HepG2 (cell line): ENCODE data around the gene SPATA33. TPM values are rescaled to one million over a fixed set of nuclear protein-coding genes. Genes with fewer than 3 reads are reported as not detected.

ENCODE experiments used
- AHR ChIP-seq: IDR thresholded peaks from 2 replicates; pipeline ENCODE4 v1.6.1; 2018; ENCODE audit warnings: missing genetic modification reagents, missing compliant biosample characterization
- AKAP8 ChIP-seq: sonication (generic); formaldehyde crosslinking; IDR thresholded peaks from 2 replicates; pipeline ENCODE4 v1.5.1; 2020; ENCODE audit warnings: mild to moderate bottlenecking, missing genetic modification reagents
- DMAP1 ChIP-seq: IDR thresholded peaks from 2 replicates; pipeline ENCODE4 v1.6.1; 2016
- EED ChIP-seq: sonication (generic); formaldehyde crosslinking; IDR thresholded peaks from 2 replicates; pipeline ENCODE4 v1.5.0; 2020; ENCODE audit warnings: mild to moderate bottlenecking, missing genetic modification reagents
- KDM5B ChIP-seq: sonication (generic); formaldehyde crosslinking; IDR thresholded peaks from 2 replicates; pipeline ENCODE4 v1.4.0; 2020; ENCODE audit warnings: missing genetic modification reagents, mild to moderate bottlenecking, borderline replicate concordance
- KLF6 ChIP-seq: IDR thresholded peaks from 2 replicates; pipeline ENCODE4 v1.8.0; 2016; ENCODE audit warnings: missing biosample characterization, missing genetic modification reagents
- MEIS2 ChIP-seq: sonication (generic); formaldehyde crosslinking; IDR thresholded peaks from 2 replicates; pipeline ENCODE4 v1.9.0; 2021; ENCODE audit warnings: mild to moderate bottlenecking, missing genetic modification reagents
- SETDB1 ChIP-seq: sonication (generic); formaldehyde crosslinking; IDR thresholded peaks from 2 replicates; pipeline ENCODE4 v1.5.1; 2020; ENCODE audit warnings: missing genetic modification reagents, mild to moderate bottlenecking, borderline replicate concordance
- SNAI1 ChIP-seq: sonication (generic); formaldehyde crosslinking; IDR thresholded peaks from 2 replicates; pipeline ENCODE4 v1.5.0; 2020; ENCODE audit warnings: mild to moderate bottlenecking, missing genetic modification reagents, borderline replicate concordance
- SYNCRIP ChIP-seq: fragments of 200-400 bp; formaldehyde crosslinking; IDR thresholded peaks from 2 replicates; pipeline ENCODE4 v1.6.1; 2018; ENCODE audit warnings: mild to moderate bottlenecking, low read depth, low read length; ENCODE audit not compliant: insufficient read depth
- TBX2 ChIP-seq: sonication (generic); formaldehyde crosslinking; IDR thresholded peaks from 2 replicates; pipeline ENCODE4 v1.5.0; 2020; ENCODE audit warnings: missing genetic modification reagents, mild to moderate bottlenecking, borderline replicate concordance
- ZNF484 ChIP-seq: sonication (generic); formaldehyde crosslinking; IDR thresholded peaks from 2 replicates; pipeline ENCODE4 v1.5.1; 2020; ENCODE audit warnings: mild to moderate bottlenecking, low read depth, missing genetic modification reagents, borderline replicate concordance
- ZNF501 ChIP-seq: sonication (generic); formaldehyde crosslinking; IDR thresholded peaks from 2 replicates; pipeline ENCODE4 v1.5.1; 2020; ENCODE audit warnings: mild to moderate bottlenecking, moderate library complexity, missing genetic modification reagents
- ZNF546 ChIP-seq: sonication (generic); formaldehyde crosslinking; conservative IDR thresholded peaks from 2 replicates; pipeline ENCODE4 v1.8.1; 2023; ENCODE audit warnings: mild to moderate bottlenecking, missing genetic modification reagents
- ZNF607 ChIP-seq: sonication (generic); formaldehyde crosslinking; IDR thresholded peaks from 2 replicates; pipeline ENCODE4 v1.5.1; 2020; ENCODE audit warnings: missing genetic modification reagents, mild to moderate bottlenecking, borderline replicate concordance
- ZNF703 ChIP-seq: sonication (generic); formaldehyde crosslinking; IDR thresholded peaks from 2 replicates; pipeline ENCODE4 v1.5.1; 2020; ENCODE audit warnings: missing genetic modification reagents, mild to moderate bottlenecking, moderate library complexity, borderline replicate concordance
- ZNF776 ChIP-seq: sonication (generic); formaldehyde crosslinking; IDR thresholded peaks from 2 replicates; pipeline ENCODE4 v1.4.0; 2020; ENCODE audit warnings: mild to moderate bottlenecking, missing genetic modification reagents
- polyA plus RNA-seq, 8 experiments: library from polyadenylated mRNA; depleted of rRNA in 3 of 8; stranded (reverse) in 7 of 8; unstranded in 1 of 8; fragments of >200 nt; fragmentation: Illumina TruSeq in 4 of 8; extraction: Trizol in 4 of 8; gene quantifications; 2 replicates each; pipeline versions ENCODE4 v1.2.1 to v1.2.3, GENCODE V29; 2011 to 2016; ENCODE audit warnings: low read depth in 4 of 8, missing spikeins in 1 of 8, mixed read lengths in 1 of 8; ENCODE audit not compliant: insufficient read depth in 1 of 8
- total RNA-seq, 5 experiments: library from RNA; depleted of rRNA; stranded (reverse); fragments of >200 nt; fragmentation: Illumina TruSeq; extraction: Trizol; gene quantifications; 2 replicates each; pipeline ENCODE4 v1.2.3, GENCODE V29; 2016; ENCODE audit warnings: low read depth in 1 of 5
- TF ChIP-seq, protein P1 (sequence below): sonication (generic); formaldehyde crosslinking; IDR thresholded peaks from 2 replicates; pipeline ENCODE4 v1.4.0; 2020; ENCODE audit warnings: missing genetic modification reagents
- TF ChIP-seq, protein P2 (sequence below): sonication (generic); formaldehyde crosslinking; IDR thresholded peaks from 2 replicates; pipeline ENCODE4 v1.4.0; 2020; ENCODE audit warnings: missing genetic modification reagents
- TF ChIP-seq, protein P3 (sequence below): sonication (generic); formaldehyde crosslinking; conservative IDR thresholded peaks from 2 replicates; pipeline ENCODE4 v1.4.0; 2020; ENCODE audit warnings: missing genetic modification reagents
- TF ChIP-seq, protein P4 (sequence below): IDR thresholded peaks from 2 replicates; pipeline ENCODE4 v1.6.1; 2018; ENCODE audit warnings: missing genetic modification reagents

The SPATA33 gene
- total and polyA plus RNA-seq, 2 of the 13 experiments (the other 11 are each of a cell fraction or from before 2014, with no cell fraction given): 5.7 to 11.0 TPM

DNA sequence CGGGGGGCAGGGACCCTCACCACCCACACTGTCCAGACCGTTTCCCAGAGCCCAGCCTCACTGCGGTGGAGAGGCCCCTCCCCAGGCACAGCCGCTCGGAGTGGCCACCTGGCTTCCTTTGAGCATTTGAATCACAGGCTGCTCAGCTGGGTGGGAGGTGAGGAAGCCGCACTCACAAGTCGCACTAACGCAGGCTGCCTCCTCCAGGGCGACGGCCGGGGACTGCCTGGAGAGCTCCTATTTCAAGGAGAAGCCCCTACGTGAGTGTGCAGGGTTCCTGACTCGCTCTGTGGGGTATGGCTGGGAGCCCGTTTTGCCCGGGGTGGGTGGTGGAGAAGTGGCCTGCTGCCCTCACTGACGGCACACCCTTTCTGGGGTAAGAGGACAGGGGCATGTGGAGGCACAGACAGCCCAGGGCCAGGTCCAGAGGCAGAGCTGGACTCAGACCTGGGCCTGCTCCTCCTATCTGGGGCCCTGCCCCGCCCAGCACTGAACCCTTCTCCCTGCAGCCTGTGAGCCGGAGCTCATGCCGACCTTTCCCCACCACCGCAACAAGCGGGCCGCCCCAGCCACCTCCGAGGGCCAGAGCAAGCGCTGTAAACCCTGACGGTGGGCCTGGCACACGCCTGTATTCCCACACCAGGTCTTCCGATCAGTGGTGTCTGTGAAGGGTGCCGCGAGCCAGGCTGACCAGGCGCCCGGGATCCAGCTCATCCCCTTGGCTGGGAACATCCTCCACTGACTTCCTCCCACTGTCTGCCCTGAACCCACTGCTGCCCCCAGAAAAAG lies 37.6 kb downstream of the SPATA33 start (continued):
- TF ChIP-seq, protein P1, sequence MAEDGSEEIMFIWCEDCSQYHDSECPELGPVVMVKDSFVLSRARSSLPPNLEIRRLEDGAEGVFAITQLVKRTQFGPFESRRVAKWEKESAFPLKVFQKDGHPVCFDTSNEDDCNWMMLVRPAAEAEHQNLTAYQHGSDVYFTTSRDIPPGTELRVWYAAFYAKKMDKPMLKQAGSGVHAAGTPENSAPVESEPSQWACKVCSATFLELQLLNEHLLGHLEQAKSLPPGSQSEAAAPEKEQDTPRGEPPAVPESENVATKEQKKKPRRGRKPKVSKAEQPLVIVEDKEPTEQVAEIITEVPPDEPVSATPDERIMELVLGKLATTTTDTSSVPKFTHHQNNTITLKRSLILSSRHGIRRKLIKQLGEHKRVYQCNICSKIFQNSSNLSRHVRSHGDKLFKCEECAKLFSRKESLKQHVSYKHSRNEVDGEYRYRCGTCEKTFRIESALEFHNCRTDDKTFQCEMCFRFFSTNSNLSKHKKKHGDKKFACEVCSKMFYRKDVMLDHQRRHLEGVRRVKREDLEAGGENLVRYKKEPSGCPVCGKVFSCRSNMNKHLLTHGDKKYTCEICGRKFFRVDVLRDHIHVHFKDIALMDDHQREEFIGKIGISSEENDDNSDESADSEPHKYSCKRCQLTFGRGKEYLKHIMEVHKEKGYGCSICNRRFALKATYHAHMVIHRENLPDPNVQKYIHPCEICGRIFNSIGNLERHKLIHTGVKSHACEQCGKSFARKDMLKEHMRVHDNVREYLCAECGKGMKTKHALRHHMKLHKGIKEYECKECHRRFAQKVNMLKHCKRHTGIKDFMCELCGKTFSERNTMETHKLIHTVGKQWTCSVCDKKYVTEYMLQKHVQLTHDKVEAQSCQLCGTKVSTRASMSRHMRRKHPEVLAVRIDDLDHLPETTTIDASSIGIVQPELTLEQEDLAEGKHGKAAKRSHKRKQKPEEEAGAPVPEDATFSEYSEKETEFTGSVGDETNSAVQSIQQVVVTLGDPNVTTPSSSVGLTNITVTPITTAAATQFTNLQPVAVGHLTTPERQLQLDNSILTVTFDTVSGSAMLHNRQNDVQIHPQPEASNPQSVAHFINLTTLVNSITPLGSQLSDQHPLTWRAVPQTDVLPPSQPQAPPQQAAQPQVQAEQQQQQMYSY (CRISPR knock-in tag): peak; percentile 42; the same call in 1 of the 2 replicates
- TF ChIP-seq SNAI1 (CRISPR knock-in tag): peak; percentile 86; the same call in 1 of the 2 replicates
- TF ChIP-seq SETDB1 (CRISPR knock-in tag): no peak
- peak; percentile 93 for TF ChIP-seq KDM5B
- TF ChIP-seq ZNF484 (CRISPR knock-in tag): no peak
- TF ChIP-seq AHR (CRISPR knock-in tag): no peak
- no peak for TF ChIP-seq SYNCRIP
- peak; percentile 99 for TF ChIP-seq AKAP8 (CRISPR knock-in tag)
- TF ChIP-seq, protein P2, sequence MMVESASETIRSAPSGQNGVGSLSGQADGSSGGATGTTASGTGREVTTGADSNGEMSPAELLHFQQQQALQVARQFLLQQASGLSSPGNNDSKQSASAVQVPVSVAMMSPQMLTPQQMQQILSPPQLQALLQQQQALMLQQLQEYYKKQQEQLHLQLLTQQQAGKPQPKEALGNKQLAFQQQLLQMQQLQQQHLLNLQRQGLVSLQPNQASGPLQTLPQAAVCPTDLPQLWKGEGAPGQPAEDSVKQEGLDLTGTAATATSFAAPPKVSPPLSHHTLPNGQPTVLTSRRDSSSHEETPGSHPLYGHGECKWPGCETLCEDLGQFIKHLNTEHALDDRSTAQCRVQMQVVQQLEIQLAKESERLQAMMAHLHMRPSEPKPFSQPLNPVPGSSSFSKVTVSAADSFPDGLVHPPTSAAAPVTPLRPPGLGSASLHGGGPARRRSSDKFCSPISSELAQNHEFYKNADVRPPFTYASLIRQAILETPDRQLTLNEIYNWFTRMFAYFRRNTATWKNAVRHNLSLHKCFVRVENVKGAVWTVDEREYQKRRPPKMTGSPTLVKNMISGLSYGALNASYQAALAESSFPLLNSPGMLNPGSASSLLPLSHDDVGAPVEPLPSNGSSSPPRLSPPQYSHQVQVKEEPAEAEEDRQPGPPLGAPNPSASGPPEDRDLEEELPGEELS (CRISPR knock-in tag): 0 out of 2 replicates have a peak, but pooled peaks have one; percentile 37
- TF ChIP-seq ZNF703 (CRISPR knock-in tag): 0 out of 2 replicates have a peak, but pooled peaks have one; percentile 27
- peak; percentile 77; the same call in 1 of the 2 replicates for TF ChIP-seq ZNF607 (CRISPR knock-in tag)
- TF ChIP-seq, protein P3, sequence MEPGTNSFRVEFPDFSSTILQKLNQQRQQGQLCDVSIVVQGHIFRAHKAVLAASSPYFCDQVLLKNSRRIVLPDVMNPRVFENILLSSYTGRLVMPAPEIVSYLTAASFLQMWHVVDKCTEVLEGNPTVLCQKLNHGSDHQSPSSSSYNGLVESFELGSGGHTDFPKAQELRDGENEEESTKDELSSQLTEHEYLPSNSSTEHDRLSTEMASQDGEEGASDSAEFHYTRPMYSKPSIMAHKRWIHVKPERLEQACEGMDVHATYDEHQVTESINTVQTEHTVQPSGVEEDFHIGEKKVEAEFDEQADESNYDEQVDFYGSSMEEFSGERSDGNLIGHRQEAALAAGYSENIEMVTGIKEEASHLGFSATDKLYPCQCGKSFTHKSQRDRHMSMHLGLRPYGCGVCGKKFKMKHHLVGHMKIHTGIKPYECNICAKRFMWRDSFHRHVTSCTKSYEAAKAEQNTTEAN (CRISPR knock-in tag): no peak
- TF ChIP-seq ZNF776 (CRISPR knock-in tag): peak; percentile 17; the same call in 1 of the 2 replicates
- peak; percentile 45; the same call in 1 of the 2 replicates for TF ChIP-seq EED (CRISPR knock-in tag)
- 0 out of 2 replicates have a peak, but pooled peaks have one; percentile 23 for TF ChIP-seq DMAP1 (CRISPR knock-in tag)
- TF ChIP-seq KLF6 (CRISPR knock-in tag): 0 out of 2 replicates have a peak, but pooled peaks have one; percentile 11
- TF ChIP-seq ZNF546 (CRISPR knock-in tag): no peak
- TF ChIP-seq TBX2: peak; percentile 43; the same call in 1 of the 2 replicates
- 0 out of 2 replicates have a peak, but pooled peaks have one; percentile 2 for TF ChIP-seq MEIS2 (CRISPR knock-in tag)
- peak; percentile 78 for TF ChIP-seq ZNF501 (CRISPR knock-in tag)
- TF ChIP-seq, protein P4, sequence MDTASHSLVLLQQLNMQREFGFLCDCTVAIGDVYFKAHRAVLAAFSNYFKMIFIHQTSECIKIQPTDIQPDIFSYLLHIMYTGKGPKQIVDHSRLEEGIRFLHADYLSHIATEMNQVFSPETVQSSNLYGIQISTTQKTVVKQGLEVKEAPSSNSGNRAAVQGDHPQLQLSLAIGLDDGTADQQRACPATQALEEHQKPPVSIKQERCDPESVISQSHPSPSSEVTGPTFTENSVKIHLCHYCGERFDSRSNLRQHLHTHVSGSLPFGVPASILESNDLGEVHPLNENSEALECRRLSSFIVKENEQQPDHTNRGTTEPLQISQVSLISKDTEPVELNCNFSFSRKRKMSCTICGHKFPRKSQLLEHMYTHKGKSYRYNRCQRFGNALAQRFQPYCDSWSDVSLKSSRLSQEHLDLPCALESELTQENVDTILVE (CRISPR knock-in tag): 0 out of 2 replicates have a peak, but pooled peaks have one; percentile 29
